Measurements from ENCODE around the gene ARHGEF19. TPM values are rescaled to one million over a fixed set of nuclear protein-coding genes. Genes with fewer than 3 reads are reported as not detected.

ARHGEF19 gene
- total and polyA plus RNA-seq, 10 of the 15 experiments (the other 5 are each of a cell fraction or from before 2014, with no cell fraction given): 0.15 to 2.9 (median 0.67) TPM; not detected in 1

DNA sequence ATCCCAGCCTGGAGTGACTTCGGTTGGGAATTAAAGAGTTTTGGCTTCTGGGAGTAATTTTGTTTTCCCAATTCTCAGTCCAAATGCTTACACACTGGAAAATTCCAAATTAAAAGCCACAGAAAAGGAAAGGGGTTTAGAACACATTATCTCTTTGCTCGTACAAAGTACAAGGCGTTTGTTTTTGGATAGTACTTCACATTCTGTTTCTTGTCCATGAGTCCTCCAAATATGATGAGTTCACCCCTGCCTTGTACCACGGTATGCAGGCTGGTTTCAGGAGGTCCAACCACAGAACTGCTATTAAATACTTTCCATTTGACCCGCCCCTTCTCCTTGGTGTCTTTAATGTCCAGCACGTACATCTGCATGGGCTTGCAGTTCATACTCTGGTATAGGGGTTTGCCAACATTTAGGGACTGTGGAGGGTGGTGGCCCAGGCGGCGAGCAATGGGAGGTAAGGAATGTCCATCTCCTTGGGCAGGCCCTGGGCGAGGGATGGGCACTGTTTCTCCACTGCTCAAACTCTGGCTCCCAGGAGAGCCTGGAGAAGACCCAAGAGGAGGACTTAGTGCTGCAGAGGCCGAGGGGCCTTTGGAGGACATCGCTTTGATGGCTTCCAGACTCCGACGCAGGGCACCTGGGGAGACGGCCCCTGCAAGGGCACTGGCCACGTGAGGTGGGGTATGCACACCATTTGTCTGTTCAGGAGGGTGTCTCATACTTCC, 38.2 kb upstream of the ARHGEF19 start:
- FAIRE-seq: no peak
- ChIA-PET CTCF (interaction anchor here (3.4 kb wide), 1 partner anchor 113 kb away, joined by 27 read pairs; no protein-coding TSS in a partner anchor), POLR2A (no interaction called here), RAD21 (ENCODE audit: unreplicated experiment) (interaction anchor here (1.3 kb wide), 1 partner anchor 102 kb away, joined by 3 read pairs; the partner anchor contains the start of gene FBXO42), SMC1A (ENCODE audit: uncharacterized antibody, unreplicated experiment) (no interaction called here)
- whole genome bisulfite sequencing (ENCODE audit: insufficient coverage, insufficient replicate concordance, low lambda C conversion rate, missing lambda C conversion rate): 95% methylated on average over 15 of the region's 15 CpGs
- intact Hi-C loops (cut with micrococcal nuclease; ENCODE audit: unreplicated experiment) (no loop called here), in situ Hi-C loops (cut with MboI) (no loop called here)
- H3K79me2 ChIP-seq (ENCODE audit: control insufficient read depth, insufficient read depth, low read length): no peaks in the 10 kb centered on the region
- H3K27ac ChIP-seq (ENCODE audit: control insufficient read depth, insufficient read depth): no peak overlapping the region
- no TSS peak for BruUV-seq (replicated peaks)
- no peak overlapping the region for H3K9ac ChIP-seq (ENCODE audit: control insufficient read depth, insufficient read depth, low read length)
- ATAC-seq: no peak
- H3K36me3 ChIP-seq (ENCODE audit: control insufficient read depth in 2 of 2, insufficient read depth in 2 of 2, low read length in 1 of 2): peaks cover 14 to 22% of the 10 kb centered on the region in 2 experiments; a peak in 3 of 4 replicates
- peaks cover 22% of the 10 kb centered on the region for H3K4me1 ChIP-seq (ENCODE audit: control insufficient read depth, insufficient read depth, low read length)
- no peaks in the 10 kb centered on the region for H3K27me3 ChIP-seq (replicated peaks in 1 of 2; ENCODE audit: control insufficient read depth in 2 of 2, insufficient read depth in 2 of 2, low read length in 1 of 2)
- no peaks in the 10 kb centered on the region for H4K20me1 ChIP-seq (ENCODE audit: control insufficient read depth, insufficient read depth)
- no peak for DNase-seq (ENCODE audit: low read depth, low spot score)
- no peaks in the 10 kb centered on the region for H3K9me3 ChIP-seq (replicated peaks; ENCODE audit: control insufficient read depth, insufficient read depth, low read length)
- no peak overlapping the region for H3K4me2 ChIP-seq (ENCODE audit: control insufficient read depth, insufficient read depth)
- no peak overlapping the region for H3K4me3 ChIP-seq
- no peak overlapping the region for H2AFZ ChIP-seq (ENCODE audit: control insufficient read depth, low read depth, low read length)
- TF ChIP-seq, protein P1, sequence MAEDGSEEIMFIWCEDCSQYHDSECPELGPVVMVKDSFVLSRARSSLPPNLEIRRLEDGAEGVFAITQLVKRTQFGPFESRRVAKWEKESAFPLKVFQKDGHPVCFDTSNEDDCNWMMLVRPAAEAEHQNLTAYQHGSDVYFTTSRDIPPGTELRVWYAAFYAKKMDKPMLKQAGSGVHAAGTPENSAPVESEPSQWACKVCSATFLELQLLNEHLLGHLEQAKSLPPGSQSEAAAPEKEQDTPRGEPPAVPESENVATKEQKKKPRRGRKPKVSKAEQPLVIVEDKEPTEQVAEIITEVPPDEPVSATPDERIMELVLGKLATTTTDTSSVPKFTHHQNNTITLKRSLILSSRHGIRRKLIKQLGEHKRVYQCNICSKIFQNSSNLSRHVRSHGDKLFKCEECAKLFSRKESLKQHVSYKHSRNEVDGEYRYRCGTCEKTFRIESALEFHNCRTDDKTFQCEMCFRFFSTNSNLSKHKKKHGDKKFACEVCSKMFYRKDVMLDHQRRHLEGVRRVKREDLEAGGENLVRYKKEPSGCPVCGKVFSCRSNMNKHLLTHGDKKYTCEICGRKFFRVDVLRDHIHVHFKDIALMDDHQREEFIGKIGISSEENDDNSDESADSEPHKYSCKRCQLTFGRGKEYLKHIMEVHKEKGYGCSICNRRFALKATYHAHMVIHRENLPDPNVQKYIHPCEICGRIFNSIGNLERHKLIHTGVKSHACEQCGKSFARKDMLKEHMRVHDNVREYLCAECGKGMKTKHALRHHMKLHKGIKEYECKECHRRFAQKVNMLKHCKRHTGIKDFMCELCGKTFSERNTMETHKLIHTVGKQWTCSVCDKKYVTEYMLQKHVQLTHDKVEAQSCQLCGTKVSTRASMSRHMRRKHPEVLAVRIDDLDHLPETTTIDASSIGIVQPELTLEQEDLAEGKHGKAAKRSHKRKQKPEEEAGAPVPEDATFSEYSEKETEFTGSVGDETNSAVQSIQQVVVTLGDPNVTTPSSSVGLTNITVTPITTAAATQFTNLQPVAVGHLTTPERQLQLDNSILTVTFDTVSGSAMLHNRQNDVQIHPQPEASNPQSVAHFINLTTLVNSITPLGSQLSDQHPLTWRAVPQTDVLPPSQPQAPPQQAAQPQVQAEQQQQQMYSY (CRISPR knock-in tag; IDR thresholded peaks at IDR 0.05): no peak
- TF ChIP-seq HDAC6 (IDR thresholded peaks at IDR 0.05; ENCODE audit: unreplicated experiment): no peak
- no peak for TF ChIP-seq RUNX3 (IDR thresholded peaks at IDR 0.05; ENCODE audit: low read length)
- no peak for TF ChIP-seq SIN3A (IDR thresholded peaks at IDR 0.05; ENCODE audit: low read depth, low read length)
- no peak for TF ChIP-seq ZNF207 (IDR thresholded peaks at IDR 0.05; ENCODE audit: borderline replicate concordance)
- TF ChIP-seq MXI1 (IDR thresholded peaks at IDR 0.05; ENCODE audit: low read depth, low read length): no peak
- TF ChIP-seq ZNF24 (IDR thresholded peaks at IDR 0.05): no peak
- TF ChIP-seq SIX5 (IDR thresholded peaks at IDR 0.05; ENCODE audit: low read depth, low read length, severe bottlenecking): no peak
- TF ChIP-seq BRCA1 (IDR thresholded peaks at IDR 0.05; ENCODE audit: low read depth, low read length): no peak
- TF ChIP-seq NRF1 (conservative IDR thresholded peaks at IDR 0.05; ENCODE audit: low read depth, low read length): no peak
- TF ChIP-seq MEF2B (IDR thresholded peaks at IDR 0.05; ENCODE audit: partially characterized antibody, poor library complexity, severe bottlenecking): no peak
- TF ChIP-seq, protein P2, sequence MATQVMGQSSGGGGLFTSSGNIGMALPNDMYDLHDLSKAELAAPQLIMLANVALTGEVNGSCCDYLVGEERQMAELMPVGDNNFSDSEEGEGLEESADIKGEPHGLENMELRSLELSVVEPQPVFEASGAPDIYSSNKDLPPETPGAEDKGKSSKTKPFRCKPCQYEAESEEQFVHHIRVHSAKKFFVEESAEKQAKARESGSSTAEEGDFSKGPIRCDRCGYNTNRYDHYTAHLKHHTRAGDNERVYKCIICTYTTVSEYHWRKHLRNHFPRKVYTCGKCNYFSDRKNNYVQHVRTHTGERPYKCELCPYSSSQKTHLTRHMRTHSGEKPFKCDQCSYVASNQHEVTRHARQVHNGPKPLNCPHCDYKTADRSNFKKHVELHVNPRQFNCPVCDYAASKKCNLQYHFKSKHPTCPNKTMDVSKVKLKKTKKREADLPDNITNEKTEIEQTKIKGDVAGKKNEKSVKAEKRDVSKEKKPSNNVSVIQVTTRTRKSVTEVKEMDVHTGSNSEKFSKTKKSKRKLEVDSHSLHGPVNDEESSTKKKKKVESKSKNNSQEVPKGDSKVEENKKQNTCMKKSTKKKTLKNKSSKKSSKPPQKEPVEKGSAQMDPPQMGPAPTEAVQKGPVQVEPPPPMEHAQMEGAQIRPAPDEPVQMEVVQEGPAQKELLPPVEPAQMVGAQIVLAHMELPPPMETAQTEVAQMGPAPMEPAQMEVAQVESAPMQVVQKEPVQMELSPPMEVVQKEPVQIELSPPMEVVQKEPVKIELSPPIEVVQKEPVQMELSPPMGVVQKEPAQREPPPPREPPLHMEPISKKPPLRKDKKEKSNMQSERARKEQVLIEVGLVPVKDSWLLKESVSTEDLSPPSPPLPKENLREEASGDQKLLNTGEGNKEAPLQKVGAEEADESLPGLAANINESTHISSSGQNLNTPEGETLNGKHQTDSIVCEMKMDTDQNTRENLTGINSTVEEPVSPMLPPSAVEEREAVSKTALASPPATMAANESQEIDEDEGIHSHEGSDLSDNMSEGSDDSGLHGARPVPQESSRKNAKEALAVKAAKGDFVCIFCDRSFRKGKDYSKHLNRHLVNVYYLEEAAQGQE (IDR thresholded peaks at IDR 0.05; ENCODE audit: low read depth, low read length): no peak
- TF ChIP-seq, protein P3, sequence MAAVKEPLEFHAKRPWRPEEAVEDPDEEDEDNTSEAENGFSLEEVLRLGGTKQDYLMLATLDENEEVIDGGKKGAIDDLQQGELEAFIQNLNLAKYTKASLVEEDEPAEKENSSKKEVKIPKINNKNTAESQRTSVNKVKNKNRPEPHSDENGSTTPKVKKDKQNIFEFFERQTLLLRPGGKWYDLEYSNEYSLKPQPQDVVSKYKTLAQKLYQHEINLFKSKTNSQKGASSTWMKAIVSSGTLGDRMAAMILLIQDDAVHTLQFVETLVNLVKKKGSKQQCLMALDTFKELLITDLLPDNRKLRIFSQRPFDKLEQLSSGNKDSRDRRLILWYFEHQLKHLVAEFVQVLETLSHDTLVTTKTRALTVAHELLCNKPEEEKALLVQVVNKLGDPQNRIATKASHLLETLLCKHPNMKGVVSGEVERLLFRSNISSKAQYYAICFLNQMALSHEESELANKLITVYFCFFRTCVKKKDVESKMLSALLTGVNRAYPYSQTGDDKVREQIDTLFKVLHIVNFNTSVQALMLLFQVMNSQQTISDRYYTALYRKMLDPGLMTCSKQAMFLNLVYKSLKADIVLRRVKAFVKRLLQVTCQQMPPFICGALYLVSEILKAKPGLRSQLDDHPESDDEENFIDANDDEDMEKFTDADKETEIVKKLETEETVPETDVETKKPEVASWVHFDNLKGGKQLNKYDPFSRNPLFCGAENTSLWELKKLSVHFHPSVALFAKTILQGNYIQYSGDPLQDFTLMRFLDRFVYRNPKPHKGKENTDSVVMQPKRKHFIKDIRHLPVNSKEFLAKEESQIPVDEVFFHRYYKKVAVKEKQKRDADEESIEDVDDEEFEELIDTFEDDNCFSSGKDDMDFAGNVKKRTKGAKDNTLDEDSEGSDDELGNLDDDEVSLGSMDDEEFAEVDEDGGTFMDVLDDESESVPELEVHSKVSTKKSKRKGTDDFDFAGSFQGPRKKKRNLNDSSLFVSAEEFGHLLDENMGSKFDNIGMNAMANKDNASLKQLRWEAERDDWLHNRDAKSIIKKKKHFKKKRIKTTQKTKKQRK (IDR thresholded peaks at IDR 0.05; ENCODE audit: low read depth, low read length): no peak

Data from GM12878 (cell line).